Heart left ventricle (tissue), 16 donors: ENCODE measurements around the gene TUBD1. TPM values are rescaled to one million over a fixed set of nuclear protein-coding genes. Genes with fewer than 3 reads are reported as not detected.

Source experiments
- ATAC-seq, 4 donors: fragments of 200-7000 bp; cut with Tn5 transposase; one replicate each; pipeline ENCODE4 v1.9.1; 2020 to 2022; ENCODE audit warnings: moderate library complexity in 4 of 4, mild to moderate bottlenecking in 3 of 4, moderate number of reproducible peaks in 1 of 4
- DNase-seq, 5 donors: peaks; one replicate each; pipeline ENCODE4 v3.0.0-alpha.2; 2020
- H3K27ac ChIP-seq, 12 donors: fragments of 200-600 bp; sonication (generic) in 4 of 12; one replicate each; pipeline versions ENCODE4 v1.5.0 to v1.8.0; 2016 to 2022; ENCODE audit warnings: mild to moderate bottlenecking in 2 of 12
- H3K27me3 ChIP-seq, 9 donors: fragments of 200-600 bp; sonication (generic) in 2 of 9; one replicate each; pipeline versions ENCODE4 v1.5.1 to v1.8.0; 2016 to 2022; ENCODE audit warnings: mild to moderate bottlenecking in 3 of 9
- H3K36me3 ChIP-seq, 9 donors: fragments of 200-600 bp; sonication (generic) in 2 of 9; one replicate each; pipeline versions ENCODE4 v1.5.0 to v1.8.0; 2018 to 2022; ENCODE audit warnings: mild to moderate bottlenecking in 2 of 9
- H3K4me1 ChIP-seq, 12 donors: fragments of 200-600 bp; sonication (generic) in 4 of 12; one replicate each; pipeline versions ENCODE4 v1.5.0 to v1.8.0; 2016 to 2022; ENCODE audit warnings: mild to moderate bottlenecking in 3 of 12
- H3K4me3 ChIP-seq, 12 donors: fragments of 200-600 bp; sonication (generic) in 4 of 12; one replicate each; pipeline versions ENCODE4 v1.5.0 to v1.8.0; 2017 to 2022; ENCODE audit warnings: mild to moderate bottlenecking in 9 of 12, moderate library complexity in 4 of 12
- H3K9me3 ChIP-seq, 12 donors: fragments of 200-600 bp; sonication (generic) in 4 of 12; one replicate each; pipeline versions ENCODE4 v1.5.0 to v1.8.0; 2016 to 2022; ENCODE audit warnings: mild to moderate bottlenecking in 1 of 12
- CTCF ChIP-seq, 12 donors: fragments of 200-600 bp; sonication (generic) in 4 of 12; IDR thresholded peaks; one replicate each; pipeline versions ENCODE4 v1.5.0 to v1.8.0; 2018 to 2022; ENCODE audit warnings: antibody characterized with exemption in 12 of 12, mild to moderate bottlenecking in 5 of 12
- POLR2A ChIP-seq, 2 donors: fragments of 450-650 bp; IDR thresholded peaks; one replicate each; pipeline ENCODE4 v1.6.1; 2017; ENCODE audit warnings: antibody characterized with exemption in 2 of 2, mild to moderate bottlenecking in 2 of 2, moderate library complexity in 2 of 2
- WGBS, 4 donors: extraction: QIAGEN DNeasy Blood & Tissue Kit in 2 of 4; methylation state at CpG; one replicate each; pipeline versions ENCODE4 v1.1.5 to v1.1.7; 2013 to 2018; 5-methylcytosine and 5-hydroxymethylcytosine counted together
- intact Hi-C, 10 donors: fragments of 100-400 bp; cut with DNase I; formaldehyde crosslinking; loops; one replicate each; pipeline versions ENCODE4 v1.11.1 to v1.14.2; 2022
- polyA plus RNA-seq, 2 donors: library from polyadenylated mRNA; stranded (reverse); fragments of 200-250 nt; gene quantifications; one replicate each; pipeline ENCODE4 v1.2.3, GENCODE V29; 2013
- total RNA-seq, 9 donors: library from RNA; depleted of rRNA in 2 of 9; stranded (reverse); fragments of >200 nt in 2 of 9; fragmentation: NEBNext Ultra II Directional in 3 of 9; extraction: Animal tissue kit (Norgen Biotek cat#: 25700) in 3 of 9; gene quantifications; one replicate each; pipeline versions ENCODE4 v1.1.0 to v1.2.4, GENCODE V29; 2016 to 2023
- donor health status: ischemic (EF 13 %, LVEDD 7.1; RV severe dilation, severe dysfunction).
- donor health status: healthy with polysubstance abuse.
- donor health status: DM: no; HTN: yes; CAD: no.
- donor health status: DM: no; HTN: no; CAD: no.
- donor health status: ischemic (EF 25% LVEDD 6.9; RV normal size, moderate dysfunction).
- donor health status: ischemic (EF 25% LVEDD 5.7; RV mildly dilated, moderate dysfunction).
- donor health status: healthy.
- donor health status: DM: yes; HTN: yes; CAD: no.
- donor health status: ischemic (EF 35%, LVEDD 5.7; RV mildly dilated, moderate dysfunction).
- donor health status: nonischemic (EF 11% LVEDD 7.7; RV severe dilation, severe dysfunction).
- donor health status: DM: yes; HTN: yes; CAD: no.
- donor health status: PGD.
- donor health status: ischemic (EF 29% LVEDD 5.4; RV normal size, mild dysfunction).
- donor health status: nonischemic (EF 23%, LVEDD 6.1; RV moderate dilation, normal function).

Gene TUBD1
- total and polyA plus RNA-seq, 11 donors: 3.7 to 8.5 (median 6.2) TPM

DNA sequence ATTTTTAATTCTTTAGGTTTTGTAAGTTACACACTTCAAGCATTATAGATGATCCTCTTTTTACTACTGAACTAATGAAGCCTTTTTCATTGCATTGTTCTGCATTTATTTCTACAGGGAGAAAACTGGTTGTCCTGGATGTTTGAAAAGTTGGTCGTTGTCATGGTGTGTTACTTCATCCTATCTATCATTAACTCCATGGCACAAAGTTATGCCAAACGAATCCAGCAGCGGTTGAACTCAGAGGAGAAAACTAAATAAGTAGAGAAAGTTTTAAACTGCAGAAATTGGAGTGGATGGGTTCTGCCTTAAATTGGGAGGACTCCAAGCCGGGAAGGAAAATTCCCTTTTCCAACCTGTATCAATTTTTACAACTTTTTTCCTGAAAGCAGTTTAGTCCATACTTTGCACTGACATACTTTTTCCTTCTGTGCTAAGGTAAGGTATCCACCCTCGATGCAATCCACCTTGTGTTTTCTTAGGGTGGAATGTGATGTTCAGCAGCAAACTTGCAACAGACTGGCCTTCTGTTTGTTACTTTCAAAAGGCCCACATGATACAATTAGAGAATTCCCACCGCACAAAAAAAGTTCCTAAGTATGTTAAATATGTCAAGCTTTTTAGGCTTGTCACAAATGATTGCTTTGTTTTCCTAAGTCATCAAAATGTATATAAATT lies 53.0 kb downstream of the TUBD1 start:
- no peak for TF ChIP-seq POLR2A (IDR thresholded peaks at IDR 0.05)
- TF ChIP-seq CTCF (IDR thresholded peaks at IDR 0.05): no peak
- Histone ChIP-seq H3K36me3 (peaks cover 0 to 42% (median 15%) of the 10 kb centered on the region in 9 donors), H3K4me3 (peak overlapping the region; percentile 19 to 77 (median 57)), H3K4me1 (peaks cover 0 to 41% (median 16%) of the 10 kb centered on the region in 12 donors), H3K27ac (peak overlapping the region in 11 of 12 donors; percentile 22 to 97 (median 91)), H3K9me3 (no peaks in the 10 kb centered on the region), H3K27me3 (no peaks in the 10 kb centered on the region)
- ATAC-seq (no peak), DNase-seq (no peak)
- WGBS, 4 donors: 30 to 41% (median 34%) methylated on average over 6 of the region's 6 CpGs
- intact Hi-C loops: loop anchor here in 8 of 10 donors (1.0 to 10.0 kb wide), 6 partner anchors 52 to 87 kb away; no protein-coding TSS in a partner anchor

DNA sequence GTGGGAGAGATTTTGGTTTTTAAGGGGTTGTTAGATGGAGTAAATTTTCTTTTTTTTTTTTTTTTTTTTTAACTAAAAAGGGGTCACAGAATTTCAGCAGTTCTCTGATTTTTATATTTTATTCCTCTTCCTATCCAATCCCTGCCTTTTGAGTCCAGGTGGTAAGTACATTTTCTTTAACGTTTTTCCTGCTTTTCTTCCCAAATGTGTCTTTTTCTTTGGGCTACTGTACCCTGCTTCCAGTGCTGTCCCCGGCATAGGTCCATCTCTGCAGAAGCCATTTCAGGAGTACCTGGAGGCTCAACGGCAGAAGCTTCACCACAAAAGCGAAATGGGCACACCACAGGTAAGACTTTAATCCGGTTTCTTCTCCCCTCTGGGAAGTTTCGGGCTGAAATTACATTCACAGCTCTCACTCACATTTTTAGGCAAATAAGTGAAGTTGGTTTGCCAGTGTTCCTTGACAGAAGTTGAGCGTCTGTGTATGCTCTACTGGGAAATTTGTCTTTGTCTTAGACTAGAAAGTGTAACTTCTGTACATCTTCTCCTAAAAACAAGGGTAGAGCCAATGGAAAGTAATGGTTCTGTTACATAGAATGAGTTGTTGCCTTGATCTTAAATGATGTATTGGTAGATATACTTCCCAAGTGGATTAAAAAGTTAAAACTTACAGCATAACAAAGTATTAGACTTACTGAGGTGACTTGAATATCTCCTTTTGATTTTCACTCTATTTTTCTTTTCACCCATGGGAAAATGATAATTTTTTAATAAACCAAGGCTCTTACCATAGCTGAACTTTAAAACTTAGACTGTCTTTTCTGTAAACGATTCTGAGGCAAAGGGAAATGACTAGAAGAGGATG lies 54.5 kb downstream of the TUBD1 start:
- DNase-seq: peak in 1 of 5 donors; percentile 19
- H3K4me3 ChIP-seq: peak overlapping the region; percentile 19 to 77 (median 57)
- H3K4me1 ChIP-seq: peaks cover 0 to 38% (median 16%) of the 10 kb centered on the region in 12 donors
- no peak for TF ChIP-seq POLR2A (IDR thresholded peaks at IDR 0.05)
- TF ChIP-seq CTCF (IDR thresholded peaks at IDR 0.05): no peak
- H3K27ac ChIP-seq: peak overlapping the region; percentile 77 to 97 (median 90)
- peaks cover 0 to 42% (median 15%) of the 10 kb centered on the region in 9 donors for H3K36me3 ChIP-seq
- ATAC-seq: peak in 1 of 4 donors; percentile 19
- no peaks in the 10 kb centered on the region for H3K9me3 ChIP-seq
- intact Hi-C loops: loop anchor here in 6 of 10 donors (2.0 to 10.0 kb wide), 5 partner anchors 51 to 86 kb away; no protein-coding TSS in a partner anchor
- 10 to 21% (median 14%) methylated on average over 8 of the region's 8 CpGs for WGBS, 4 donors
- H3K27me3 ChIP-seq: no peaks in the 10 kb centered on the region

DNA sequence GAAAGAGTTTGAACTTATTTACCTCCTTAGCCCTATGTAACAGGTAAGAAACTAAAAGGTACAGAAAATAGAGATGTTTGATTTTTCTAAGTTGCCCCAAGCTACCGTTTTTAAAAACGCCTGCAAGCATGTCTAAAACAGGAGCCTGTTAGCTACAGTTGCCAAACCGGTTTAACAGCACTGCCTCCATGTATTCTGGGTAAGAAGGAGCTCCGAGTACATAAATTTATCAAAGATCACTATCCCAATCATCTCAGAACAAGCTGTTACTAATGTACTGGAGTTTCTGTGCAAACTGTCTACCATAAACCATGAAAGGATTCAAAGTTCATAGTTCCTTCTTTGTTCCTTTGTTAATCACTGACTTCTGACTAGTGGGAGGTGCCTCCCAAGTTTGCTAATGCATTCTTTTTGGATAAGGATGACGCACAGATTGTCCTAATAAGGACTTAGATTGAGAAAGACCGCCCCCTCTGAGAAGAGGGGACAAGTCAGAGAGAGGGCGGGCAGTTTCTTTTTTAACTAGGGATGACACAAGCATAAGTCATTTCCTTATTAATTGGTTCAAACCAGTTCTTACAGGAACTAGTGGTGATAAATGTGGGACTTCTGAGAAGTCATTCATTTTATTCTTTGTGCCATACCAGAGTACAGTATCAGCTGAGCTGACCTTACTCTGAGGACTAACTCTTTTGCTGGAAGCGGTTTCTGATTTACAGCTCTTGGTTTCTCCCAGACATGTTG lies 55.3 kb downstream of the TUBD1 start:
- 5 to 11% (median 9%) methylated on average over 8 of the region's 8 CpGs for WGBS, 4 donors
- Histone ChIP-seq H3K36me3 (peaks cover 0 to 39% (median 15%) of the 10 kb centered on the region in 9 donors), H3K27ac (peak overlapping the region; percentile 77 to 97 (median 90)), H3K27me3 (no peaks in the 10 kb centered on the region), H3K4me1 (peaks cover 0 to 38% (median 16%) of the 10 kb centered on the region in 12 donors), H3K4me3 (peak overlapping the region in 11 of 12 donors; percentile 40 to 77 (median 57)), H3K9me3 (no peaks in the 10 kb centered on the region)
- ATAC-seq (peak; percentile 89 to 97 (median 94)), DNase-seq (peak in 4 of 5 donors; percentile 41 to 82 (median 74))
- TF ChIP-seq CTCF (IDR thresholded peaks at IDR 0.05): peak in 3 of 12 donors; percentile 10 to 23 (median 16)
- peak in 1 of 2 donors; percentile 54 for TF ChIP-seq POLR2A (IDR thresholded peaks at IDR 0.05)
- intact Hi-C loops: loop anchor here in 6 of 10 donors (2.0 to 10.0 kb wide), 5 partner anchors 50 to 85 kb away; no protein-coding TSS in a partner anchor
